GM19463 (cell line): ENCODE measurements around the gene PLAC1.

ENCODE experiments used
- ATAC-seq: cut with Tn5 transposase; IDR thresholded peaks from one replicate; pipeline ENCODE4 v1.9.1; 2021; ENCODE audit warnings: mild to moderate bottlenecking, moderate library complexity; ENCODE audit not compliant: unreplicated experiment

The PLAC1 gene

GRCh38 chrX:134544513-134545151 lies 113.6 kb downstream of the PLAC1 start:
- no peak for ATAC-seq

- no peak for ATAC-seq
These were observed 114.1 kb downstream of the PLAC1 start for GRCh38 chrX:134544135-134544512.

GRCh38 chrX:134543288-134543687 lies 115.0 kb downstream of the PLAC1 start:
- no peak for ATAC-seq

- ATAC-seq = peak; percentile 59
These were observed 115.8 kb downstream of the PLAC1 start for GRCh38 chrX:134542485-134542884.

- no peak for ATAC-seq
These were observed 116.4 kb downstream of the PLAC1 start for GRCh38 chrX:134541906-134542305.

GRCh38 chrX:134538316-134538715 lies 120.0 kb downstream of the PLAC1 start:
- no peak for ATAC-seq

GRCh38 chrX:134537179-134537955 lies 120.9 kb downstream of the PLAC1 start:
- ATAC-seq = no peak

GRCh38 chrX:134533952-134534351 lies 124.3 kb downstream of the PLAC1 start:
- no peak for ATAC-seq

- ATAC-seq = no peak
These were observed 124.9 kb downstream of the PLAC1 start for GRCh38 chrX:134533352-134533751.

GRCh38 chrX:134530845-134531244 lies 127.4 kb downstream of the PLAC1 start:
- ATAC-seq = no peak

- no peak for ATAC-seq
These were observed 128.8 kb downstream of the PLAC1 start for GRCh38 chrX:134529481-134529880.

- ATAC-seq = no peak
These were observed 129.3 kb downstream of the PLAC1 start for GRCh38 chrX:134528960-134529359.

- no peak for ATAC-seq
These were observed 131.9 kb downstream of the PLAC1 start for GRCh38 chrX:134526399-134526798.

- ATAC-seq = no peak
These were observed 133.0 kb downstream of the PLAC1 start for GRCh38 chrX:134525086-134525792.

GRCh38 chrX:134524181-134524580 lies 134.1 kb downstream of the PLAC1 start:
- ATAC-seq = no peak

- ATAC-seq = no peak
These were observed 137.3 kb downstream of the PLAC1 start for GRCh38 chrX:134520860-134521390.
